Measurements from ENCODE around the gene TMA7B.

DNA sequence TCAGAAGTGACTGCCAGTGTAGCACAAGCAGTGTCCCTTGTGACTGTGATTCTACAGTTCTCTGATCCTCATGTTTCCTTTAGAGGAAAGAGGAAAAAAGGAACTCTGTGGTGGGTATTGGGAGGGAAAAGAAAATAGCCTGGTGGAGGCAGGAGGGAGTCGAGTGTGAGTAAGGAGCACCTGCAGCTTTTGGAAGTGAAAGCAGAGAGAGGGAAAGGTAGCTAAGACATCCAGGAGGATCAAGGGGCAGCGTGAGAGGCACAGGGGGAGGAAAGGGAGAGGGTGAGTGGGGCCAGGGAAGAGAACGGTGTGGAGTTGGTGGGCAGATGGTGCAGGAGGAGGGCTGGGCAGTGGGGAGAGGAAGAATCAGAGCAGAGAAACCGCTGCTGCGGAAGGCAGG, 12.4 kb downstream of the TMA7B start:
- TF ChIP-seq, protein P1, sequence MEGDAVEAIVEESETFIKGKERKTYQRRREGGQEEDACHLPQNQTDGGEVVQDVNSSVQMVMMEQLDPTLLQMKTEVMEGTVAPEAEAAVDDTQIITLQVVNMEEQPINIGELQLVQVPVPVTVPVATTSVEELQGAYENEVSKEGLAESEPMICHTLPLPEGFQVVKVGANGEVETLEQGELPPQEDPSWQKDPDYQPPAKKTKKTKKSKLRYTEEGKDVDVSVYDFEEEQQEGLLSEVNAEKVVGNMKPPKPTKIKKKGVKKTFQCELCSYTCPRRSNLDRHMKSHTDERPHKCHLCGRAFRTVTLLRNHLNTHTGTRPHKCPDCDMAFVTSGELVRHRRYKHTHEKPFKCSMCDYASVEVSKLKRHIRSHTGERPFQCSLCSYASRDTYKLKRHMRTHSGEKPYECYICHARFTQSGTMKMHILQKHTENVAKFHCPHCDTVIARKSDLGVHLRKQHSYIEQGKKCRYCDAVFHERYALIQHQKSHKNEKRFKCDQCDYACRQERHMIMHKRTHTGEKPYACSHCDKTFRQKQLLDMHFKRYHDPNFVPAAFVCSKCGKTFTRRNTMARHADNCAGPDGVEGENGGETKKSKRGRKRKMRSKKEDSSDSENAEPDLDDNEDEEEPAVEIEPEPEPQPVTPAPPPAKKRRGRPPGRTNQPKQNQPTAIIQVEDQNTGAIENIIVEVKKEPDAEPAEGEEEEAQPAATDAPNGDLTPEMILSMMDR (IDR thresholded peaks at IDR 0.05): no peak
- TF ChIP-seq EP300 (IDR thresholded peaks at IDR 0.05): no peak

Data from tibial nerve (tissue), 4 donors.